Activated CD8-positive, alpha-beta memory T cell treated with anti-CD3 and anti-CD28 coated beads, Interleukin-2, amount 50 U/mL, for 1 hour (primary cell): ENCODE measurements around the gene SURF6.

ENCODE experiments used
- DNase-seq: peaks from one replicate; pipeline ENCODE4 v3.0.0-alpha.2; 2020; ENCODE audit errors: extremely low read depth

Gene SURF6

GRCh38 chr9:133368249-133368881 lies 32.4 kb upstream of the SURF6 start:
- no peak for DNase-seq

DNA sequence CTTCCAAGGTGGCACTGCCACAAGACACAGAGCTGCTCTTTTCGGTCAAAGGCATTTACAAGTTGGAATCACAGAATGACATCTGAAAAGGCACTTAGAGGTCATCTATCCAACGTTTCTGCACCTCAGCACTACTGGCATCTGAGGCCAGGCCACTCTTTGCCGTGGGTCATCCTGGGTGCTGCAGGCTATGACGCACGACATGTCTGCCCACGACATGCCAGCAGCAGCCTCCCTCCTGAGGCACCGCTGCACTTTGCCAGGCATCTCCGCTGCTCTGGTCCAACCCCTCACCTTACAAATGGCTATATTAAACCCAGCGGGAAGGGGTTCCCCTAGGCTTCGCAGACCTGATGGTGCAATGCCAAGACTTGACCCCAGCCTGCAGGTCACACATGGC lies 31.8 kb upstream of the SURF6 start:
- no peak for DNase-seq

DNA sequence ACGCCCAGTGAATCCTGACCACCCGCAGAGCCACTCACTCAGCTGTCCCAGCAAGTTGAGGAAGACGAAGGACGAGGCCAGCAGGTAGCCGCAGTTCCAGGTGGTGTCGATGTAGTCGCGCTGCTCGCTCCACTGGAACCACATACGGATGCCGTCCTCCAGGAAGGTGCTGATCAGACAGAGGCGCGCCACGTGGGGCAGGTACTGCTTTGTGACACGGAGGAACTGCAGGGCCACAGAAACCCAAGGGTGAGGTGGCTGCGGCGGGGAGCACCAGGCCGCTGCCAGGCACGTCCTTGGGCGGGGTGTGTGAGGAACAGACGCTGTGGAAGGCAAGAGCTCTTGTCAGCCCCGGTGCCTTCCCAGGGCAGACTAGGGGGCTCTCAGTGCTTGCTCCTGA lies 31.2 kb upstream of the SURF6 start:
- no peak for DNase-seq

GRCh38 chr9:133366435-133366834 lies 30.4 kb upstream of the SURF6 start:
- DNase-seq, result no peak

GRCh38 chr9:133362359-133363044 lies 26.5 kb upstream of the SURF6 start:
- no peak for DNase-seq

- no peak for DNase-seq
These were observed 25.6 kb upstream of the SURF6 start for GRCh38 chr9:133361507-133362092.

- no peak for DNase-seq
These were observed 24.7 kb upstream of the SURF6 start for GRCh38 chr9:133360400-133361393.

GRCh38 chr9:133359399-133360175 lies 23.6 kb upstream of the SURF6 start:
- no peak for DNase-seq

- DNase-seq, result no peak
These were observed 21.7 kb upstream of the SURF6 start for GRCh38 chr9:133357656-133358055.

GRCh38 chr9:133356391-133357091 lies 20.6 kb upstream of the SURF6 start, which contains the start of the genes SURF1 and SURF2:
TSS of gene SURF1 (minus strand) at chr9:133356487. CDS start at chr9:133356453, 34 bp downstream.
TSS of gene SURF2 (plus strand) at chr9:133356550. CDS start at chr9:133356593, 43 bp downstream.
- DNase-seq, result no peak

GRCh38 chr9:133355881-133356357 lies 19.9 kb upstream of the SURF6 start:
- DNase-seq, result no peak

DNA sequence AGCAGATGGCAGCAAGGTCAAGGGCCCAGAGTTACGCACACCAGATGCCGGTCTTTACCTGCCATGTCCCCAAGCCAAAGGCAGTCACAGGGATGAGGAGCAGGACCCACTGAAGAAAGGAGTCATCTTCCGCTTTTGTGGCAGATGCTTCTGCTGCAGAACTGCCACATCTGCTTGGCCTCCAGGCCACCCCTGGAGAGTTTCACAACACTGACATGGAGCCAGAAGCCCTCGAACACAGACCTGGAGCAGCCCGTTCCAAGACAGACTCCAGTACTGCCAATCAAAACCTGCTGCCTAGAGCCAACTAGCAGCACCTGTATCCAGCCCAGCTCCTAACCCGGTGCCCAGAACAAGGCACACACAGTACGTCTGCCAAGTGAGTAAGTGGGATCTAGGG lies 18.8 kb upstream of the SURF6 start:
- DNase-seq, result no peak

DNA sequence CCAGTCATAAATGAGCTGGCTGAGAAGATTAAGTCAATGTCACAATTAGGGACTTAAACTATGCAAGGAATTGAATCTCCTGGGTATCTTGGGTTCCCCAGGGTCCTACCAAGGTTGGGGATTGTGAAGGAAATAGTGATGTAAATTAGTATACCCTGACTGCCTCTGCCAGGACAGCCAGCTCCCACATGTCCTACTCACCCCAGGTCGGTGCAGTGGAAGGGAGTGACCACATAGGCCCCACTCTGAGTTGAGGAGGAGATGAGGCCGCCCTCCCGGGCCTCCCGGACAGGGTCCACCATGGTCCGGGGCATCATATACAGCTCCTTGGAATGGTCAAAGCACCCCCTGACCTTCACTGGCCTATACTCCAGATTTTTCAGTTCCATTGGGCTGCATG lies 17.6 kb upstream of the SURF6 start:
- no peak for DNase-seq

- DNase-seq, result no peak
These were observed 16.8 kb upstream of the SURF6 start for GRCh38 chr9:133352635-133353340.

GRCh38 chr9:133351908-133352634 lies 16.1 kb upstream of the SURF6 start:
- DNase-seq, result no peak

- DNase-seq, result no peak
These were observed 15.5 kb upstream of the SURF6 start for GRCh38 chr9:133351526-133351907.

GRCh38 chr9:133349965-133350616 lies 14.1 kb upstream of the SURF6 start:
- DNase-seq, result no peak
